Duodenal mucosa (tissue), 2 donors: ENCODE data around the gene NRSN1.
"Not testable (repeated sequence)": the region's sequence is repeated elsewhere in the genome, so short reads cannot be mapped to it uniquely, and the experiment has no call there.

ENCODE experiments used
- H3K27ac ChIP-seq: one replicate; pipeline ENCODE4 v1.7.0; 2013; ENCODE audit warnings: low read depth, low read length
- H3K27me3 ChIP-seq, 2 donors: one replicate each; pipeline ENCODE4 v1.7.0; 2013; ENCODE audit warnings: low read length in 2 of 2, control low read depth in 1 of 2; ENCODE audit not compliant: insufficient read depth in 2 of 2, control insufficient read depth in 1 of 2
- H3K36me3 ChIP-seq, 2 donors: one replicate each; pipeline ENCODE4 v1.7.0; 2013; ENCODE audit warnings: low read length in 2 of 2, control low read depth in 1 of 2; ENCODE audit not compliant: insufficient read depth in 2 of 2, control insufficient read depth in 1 of 2
- H3K4me1 ChIP-seq, 2 donors: one replicate each; pipeline ENCODE4 v1.7.0; 2013; ENCODE audit warnings: low read length in 2 of 2, control low read depth in 1 of 2; ENCODE audit not compliant: insufficient read depth in 2 of 2, control insufficient read depth in 1 of 2
- H3K4me3 ChIP-seq, 2 donors: one replicate each; pipeline ENCODE4 v1.7.0; 2013; ENCODE audit warnings: low read length in 2 of 2, low read depth in 1 of 2
- H3K9ac ChIP-seq, 2 donors: one replicate each; pipeline ENCODE4 v1.7.0; 2013; ENCODE audit warnings: low read length in 2 of 2, low read depth in 1 of 2
- H3K9me3 ChIP-seq, 2 donors: one replicate each; pipeline ENCODE4 v1.7.0; 2013; ENCODE audit warnings: low read length in 2 of 2, control low read depth in 1 of 2; ENCODE audit not compliant: control insufficient read depth in 1 of 2

The NRSN1 gene

DNA sequence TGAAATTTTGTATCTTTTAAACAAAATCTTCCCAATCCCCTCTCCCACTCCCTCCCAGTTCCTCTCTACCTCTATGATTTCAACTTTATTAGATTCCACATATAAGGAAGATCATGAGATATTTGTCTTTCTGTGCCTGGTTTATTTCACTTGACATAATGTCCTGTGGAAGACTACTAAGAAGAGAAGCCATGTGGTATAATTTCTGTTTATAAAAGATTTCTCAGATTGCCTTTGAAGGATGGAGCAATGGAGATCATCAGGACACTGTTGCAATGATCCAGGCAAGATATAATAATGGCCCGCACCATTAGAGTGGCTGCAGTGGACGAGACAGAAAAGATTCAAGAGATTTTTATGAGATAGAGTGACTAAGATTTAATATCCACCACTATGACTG lies 13.1 kb downstream of the NRSN1 start:
- Histone ChIP-seq H3K27me3 (no peaks in the 10 kb centered on the region), H3K9me3 (no peaks in the 10 kb centered on the region), H3K36me3 (no peaks in the 10 kb centered on the region), H3K4me1 (no peaks in the 10 kb centered on the region), H3K9ac (no peak overlapping the region), H3K4me3 (no peak overlapping the region), H3K27ac (no peak overlapping the region)

DNA sequence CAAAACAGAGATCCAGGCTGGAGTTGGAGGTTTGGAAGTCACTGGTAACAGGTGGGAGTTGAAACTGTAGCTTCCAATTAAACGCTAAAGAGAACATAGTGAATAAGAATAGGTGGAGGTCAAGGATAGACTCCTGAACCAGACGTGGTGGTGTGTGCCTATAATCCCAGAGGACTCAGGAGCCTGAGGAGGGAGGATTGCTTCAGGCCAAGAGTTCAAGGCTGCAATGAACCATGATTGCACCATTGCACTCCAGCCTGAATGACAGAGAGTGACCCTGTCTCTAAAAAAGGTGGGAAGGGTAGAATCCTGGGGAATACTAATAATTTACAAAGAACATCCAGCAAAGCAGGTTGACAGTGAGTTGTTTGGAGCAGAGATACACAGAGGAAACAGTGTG lies 13.6 kb downstream of the NRSN1 start:
- H3K9ac ChIP-seq = no peak overlapping the region
- H3K27ac ChIP-seq = no peak overlapping the region
- no peaks in the 10 kb centered on the region for H3K27me3 ChIP-seq
- H3K36me3 ChIP-seq = no peaks in the 10 kb centered on the region
- no peaks in the 10 kb centered on the region for H3K4me1 ChIP-seq
- H3K4me3 ChIP-seq = no peak overlapping the region
- H3K9me3 ChIP-seq = no peaks in the 10 kb centered on the region

DNA sequence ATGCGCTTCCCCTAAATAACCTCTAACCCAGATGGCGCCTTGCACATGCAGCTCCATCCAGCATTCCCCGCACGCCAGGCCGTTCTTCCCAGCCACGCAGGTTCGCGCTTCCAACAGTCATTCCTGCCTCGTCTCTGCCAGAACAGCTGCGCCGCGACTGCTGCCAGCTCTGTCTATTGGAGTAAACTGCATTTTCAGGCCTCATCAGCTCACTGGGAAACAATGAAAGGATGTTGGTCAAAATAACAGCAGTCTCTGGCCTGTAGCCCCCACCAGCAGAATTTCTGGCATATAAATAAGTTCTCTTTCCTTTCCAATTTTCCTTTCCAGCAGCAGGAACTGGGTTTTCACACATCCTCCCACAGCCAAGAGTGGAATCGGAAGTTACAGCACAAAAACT lies 14.6 kb downstream of the NRSN1 start:
- H3K27me3 ChIP-seq = no peaks in the 10 kb centered on the region
- no peaks in the 10 kb centered on the region for H3K9me3 ChIP-seq
- no peak overlapping the region for H3K4me3 ChIP-seq
- no peak overlapping the region for H3K27ac ChIP-seq
- no peaks in the 10 kb centered on the region for H3K4me1 ChIP-seq
- no peaks in the 10 kb centered on the region for H3K36me3 ChIP-seq
- H3K9ac ChIP-seq = no peak overlapping the region

DNA sequence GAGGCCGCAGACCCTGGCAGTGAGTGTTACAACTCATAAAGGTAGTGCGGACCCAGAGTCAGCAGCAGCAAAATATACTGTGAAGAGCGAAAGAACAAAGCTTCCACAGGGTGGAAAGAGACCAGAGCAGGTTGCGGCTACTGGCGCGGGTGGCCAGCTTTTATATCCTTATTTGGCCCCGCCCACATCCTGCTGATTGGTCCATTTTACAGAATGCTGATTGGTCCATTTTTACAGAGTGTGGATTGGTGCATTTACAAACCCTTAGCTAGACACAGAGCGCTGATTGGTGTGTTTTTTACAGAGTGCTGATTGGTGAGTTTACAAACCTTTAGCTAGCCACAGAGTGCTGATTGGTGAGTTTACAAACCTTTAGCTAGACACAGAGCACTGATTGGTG lies 16.7 kb downstream of the NRSN1 start:
- H3K4me3 ChIP-seq, H3K27ac ChIP-seq, H3K27me3 ChIP-seq, H3K4me1 ChIP-seq, H3K9me3 ChIP-seq, H3K9ac ChIP-seq, H3K36me3 ChIP-seq: not testable (repeated sequence)

DNA sequence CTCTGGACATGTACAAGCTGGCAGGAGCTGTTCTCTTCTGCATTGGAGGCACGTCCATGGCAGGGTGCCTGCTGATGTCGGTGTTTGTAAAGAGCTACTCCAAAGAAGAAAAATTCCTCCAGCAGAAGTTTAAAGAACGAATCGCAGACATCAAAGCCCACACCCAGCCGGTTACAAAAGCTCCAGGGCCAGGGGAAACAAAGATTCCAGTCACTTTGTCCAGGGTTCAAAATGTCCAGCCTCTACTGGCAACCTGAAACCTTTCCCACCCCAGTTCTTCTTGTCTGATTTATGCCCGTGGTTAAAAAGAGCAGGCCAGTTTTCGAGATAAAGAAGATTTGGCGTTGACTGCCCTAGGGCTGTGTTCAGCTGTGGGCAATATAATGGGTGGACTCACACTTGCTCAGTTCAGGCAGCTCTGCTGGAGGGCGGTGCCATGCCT lies 19.7 kb downstream of the NRSN1 start:
- Histone ChIP-seq H3K4me3 (no peak overlapping the region), H3K9me3 (no peaks in the 10 kb centered on the region), H3K36me3 (no peaks in the 10 kb centered on the region), H3K27ac (no peak overlapping the region), H3K9ac (no peak overlapping the region), H3K4me1 (no peaks in the 10 kb centered on the region), H3K27me3 (no peaks in the 10 kb centered on the region)

DNA sequence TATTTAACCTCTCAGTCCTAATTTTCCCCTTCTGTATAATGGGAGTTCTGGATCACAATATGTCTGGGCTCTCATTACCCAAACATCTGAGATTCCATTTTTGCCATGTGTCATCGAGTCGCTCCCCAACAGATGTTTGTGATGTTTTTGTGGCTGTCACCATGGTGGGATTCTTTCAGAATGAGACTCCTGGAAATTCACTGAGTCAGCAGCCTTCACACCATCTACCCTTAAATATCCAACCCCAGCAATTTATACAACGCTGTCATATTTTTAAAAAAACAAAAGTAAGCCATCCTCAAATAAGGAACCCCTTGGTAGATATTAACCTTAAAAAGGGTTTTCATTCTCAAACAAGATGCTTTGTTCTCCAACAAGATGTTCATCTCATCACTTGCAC lies 20.9 kb downstream of the NRSN1 start:
- H3K36me3 ChIP-seq = no peaks in the 10 kb centered on the region
- H3K4me3 ChIP-seq = no peak overlapping the region
- no peak overlapping the region for H3K9ac ChIP-seq

DNA sequence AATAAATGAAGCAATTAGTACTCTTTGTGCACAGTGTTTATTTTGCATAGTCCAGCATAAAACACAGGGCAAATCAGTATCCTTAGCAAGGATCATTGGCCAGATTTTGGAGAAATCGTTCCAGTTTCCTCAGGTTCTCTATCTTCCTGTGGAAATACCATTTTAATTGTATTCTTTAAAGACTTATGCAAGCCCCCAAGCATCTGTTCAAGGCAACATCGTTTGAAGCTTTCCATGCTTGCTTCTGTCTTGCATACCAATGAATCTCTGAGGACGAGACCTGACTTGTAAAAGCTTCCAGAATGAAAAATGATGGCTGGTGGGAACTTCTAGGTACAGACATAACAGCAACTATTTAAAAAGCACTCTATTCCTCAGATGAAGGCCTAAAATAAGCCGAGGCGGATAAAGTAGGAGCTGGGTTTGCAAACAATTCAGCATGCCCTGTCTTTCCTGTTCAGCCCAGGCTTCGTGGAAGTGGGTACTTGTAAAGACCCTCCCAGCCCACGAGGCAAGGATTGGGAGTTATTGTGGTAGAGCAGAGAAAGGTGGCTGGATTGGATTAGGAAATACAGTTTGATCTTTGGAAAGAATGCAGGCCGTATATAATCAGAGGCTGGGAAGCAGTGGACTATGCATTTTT lies 21.6 kb downstream of the NRSN1 start:
- H3K27ac ChIP-seq = no peak overlapping the region
- H3K4me3 ChIP-seq = no peak overlapping the region
- no peaks in the 10 kb centered on the region for H3K9me3 ChIP-seq
- H3K4me1 ChIP-seq = no peaks in the 10 kb centered on the region
- H3K36me3 ChIP-seq = no peaks in the 10 kb centered on the region
- H3K9ac ChIP-seq = no peak overlapping the region
- no peaks in the 10 kb centered on the region for H3K27me3 ChIP-seq

More for the DNA sequence above, 20.9 kb downstream of the NRSN1 start:
- no peaks in the 10 kb centered on the region for H3K4me1 ChIP-seq
- no peaks in the 10 kb centered on the region for H3K9me3 ChIP-seq
- no peak overlapping the region for H3K27ac ChIP-seq
- no peaks in the 10 kb centered on the region for H3K27me3 ChIP-seq

DNA sequence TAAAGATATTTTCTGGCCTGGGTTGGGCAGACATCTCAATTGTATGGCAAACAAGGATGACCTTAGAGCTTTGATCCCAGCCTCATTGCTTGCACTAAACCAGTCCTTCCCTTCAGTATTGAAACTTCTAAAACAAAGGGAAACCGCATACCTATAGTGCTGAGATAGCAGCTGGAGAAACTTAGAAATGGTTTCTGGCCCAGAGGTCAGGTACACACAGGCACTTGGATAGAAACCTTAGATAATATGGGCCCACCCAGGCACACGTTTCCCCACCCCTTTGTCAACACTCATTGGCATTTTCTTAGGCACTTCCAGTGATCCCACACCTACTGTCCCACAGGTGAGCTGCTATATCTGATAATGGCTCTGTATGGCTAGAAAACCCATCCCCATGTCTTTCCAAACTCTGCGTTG lies 22.1 kb downstream of the NRSN1 start:
- Histone ChIP-seq H3K9me3 (no peaks in the 10 kb centered on the region), H3K36me3 (no peaks in the 10 kb centered on the region), H3K4me1 (no peaks in the 10 kb centered on the region), H3K27ac (no peak overlapping the region), H3K9ac (no peak overlapping the region), H3K4me3 (no peak overlapping the region), H3K27me3 (no peaks in the 10 kb centered on the region)

DNA sequence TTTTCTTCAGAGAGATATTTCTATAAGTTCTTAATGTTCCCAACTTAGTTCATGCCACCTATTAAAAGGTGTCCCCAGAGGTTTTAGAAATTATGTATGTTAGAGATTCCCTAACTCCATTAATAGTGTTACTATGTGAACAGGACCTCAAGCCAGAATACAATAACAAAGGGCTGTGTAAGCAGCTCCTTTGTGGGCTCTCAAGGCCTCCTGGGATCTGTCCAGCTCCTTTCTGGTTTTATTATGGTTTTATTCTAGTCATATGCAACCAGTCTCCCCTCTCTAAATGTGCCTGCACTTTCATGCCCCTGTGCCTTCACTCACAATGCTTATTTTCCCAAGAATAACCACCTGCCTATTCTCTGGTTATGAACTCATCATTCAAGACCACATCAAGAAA lies 22.7 kb downstream of the NRSN1 start:
- Histone ChIP-seq H3K9ac (no peak overlapping the region), H3K27ac (no peak overlapping the region), H3K4me3 (no peak overlapping the region), H3K36me3 (no peaks in the 10 kb centered on the region), H3K27me3 (no peaks in the 10 kb centered on the region), H3K9me3 (no peaks in the 10 kb centered on the region), H3K4me1 (no peaks in the 10 kb centered on the region)

DNA sequence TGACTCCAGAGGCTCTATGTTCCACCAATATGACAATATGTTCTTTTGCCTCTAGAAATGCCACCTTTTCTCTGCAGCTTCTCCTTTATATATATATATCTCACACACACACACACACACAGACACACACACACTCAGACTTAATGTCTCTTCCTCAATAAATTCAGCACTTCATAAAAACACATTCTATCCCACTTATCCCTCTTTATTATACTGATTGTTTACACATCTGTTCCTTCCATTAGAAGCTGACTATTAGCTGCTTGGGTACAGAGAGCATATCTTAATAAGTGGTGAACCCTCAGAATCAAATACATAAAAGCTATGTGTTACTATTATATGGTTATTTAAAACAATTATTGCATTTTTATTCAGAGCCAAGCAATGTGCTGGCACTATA lies 23.3 kb downstream of the NRSN1 start:
- Histone ChIP-seq H3K9ac (no peak overlapping the region), H3K36me3 (no peaks in the 10 kb centered on the region), H3K4me1 (no peaks in the 10 kb centered on the region), H3K27ac (no peak overlapping the region), H3K9me3 (no peaks in the 10 kb centered on the region), H3K4me3 (no peak overlapping the region), H3K27me3 (no peaks in the 10 kb centered on the region)

DNA sequence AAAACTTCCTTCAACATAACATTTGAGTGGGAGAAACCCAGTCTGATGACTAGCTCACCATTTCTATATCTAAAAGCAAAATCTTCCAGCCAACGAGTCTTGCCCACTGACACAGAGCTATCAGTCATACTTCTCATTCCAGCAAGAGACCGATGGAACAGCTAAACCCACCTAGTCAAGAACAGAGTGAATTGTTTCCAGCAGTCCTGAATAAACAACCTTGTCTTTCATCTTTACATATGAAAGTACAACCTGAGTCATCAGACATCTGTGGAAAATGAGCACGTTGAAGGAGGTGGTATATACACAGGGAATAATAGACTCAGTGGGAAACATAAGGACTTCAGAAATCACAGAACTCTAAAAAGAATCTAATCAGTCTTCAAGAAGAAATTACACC lies 23.8 kb downstream of the NRSN1 start:
- H3K9me3 ChIP-seq = no peaks in the 10 kb centered on the region

More for the DNA sequence above, 23.8 kb downstream of the NRSN1 start:
- H3K36me3 ChIP-seq = no peaks in the 10 kb centered on the region
- H3K4me1 ChIP-seq = no peaks in the 10 kb centered on the region
- H3K9ac ChIP-seq = no peak overlapping the region
- H3K4me3 ChIP-seq = no peak overlapping the region
- H3K27ac ChIP-seq = no peak overlapping the region
- no peaks in the 10 kb centered on the region for H3K27me3 ChIP-seq
